PC-3 (cell line): ENCODE results near the gene GALR3.

ENCODE experiments used
- EZH2 ChIP-seq: fragments of 300-600 bp; sonication (generic); IDR thresholded peaks from one replicate; pipeline ENCODE4 v1.6.1; 2017; ENCODE audit warnings: antibody characterized with exemption, mild to moderate bottlenecking, low read length; ENCODE audit not compliant: unreplicated experiment
- EZH2phosphoT487 ChIP-seq: fragments of 300-600 bp; sonication (generic); IDR thresholded peaks from 2 replicates; pipeline ENCODE4 v1.6.1; 2018; ENCODE audit warnings: mild to moderate bottlenecking, antibody characterized with exemption, low read length, borderline replicate concordance
- TF ChIP-seq, protein P1 (sequence below): fragments of 300-600 bp; sonication (generic); conservative IDR thresholded peaks from 2 replicates; pipeline ENCODE4 v1.5.1; 2017; ENCODE audit warnings: antibody characterized with exemption, low read depth, mild to moderate bottlenecking, low read length

DNA sequence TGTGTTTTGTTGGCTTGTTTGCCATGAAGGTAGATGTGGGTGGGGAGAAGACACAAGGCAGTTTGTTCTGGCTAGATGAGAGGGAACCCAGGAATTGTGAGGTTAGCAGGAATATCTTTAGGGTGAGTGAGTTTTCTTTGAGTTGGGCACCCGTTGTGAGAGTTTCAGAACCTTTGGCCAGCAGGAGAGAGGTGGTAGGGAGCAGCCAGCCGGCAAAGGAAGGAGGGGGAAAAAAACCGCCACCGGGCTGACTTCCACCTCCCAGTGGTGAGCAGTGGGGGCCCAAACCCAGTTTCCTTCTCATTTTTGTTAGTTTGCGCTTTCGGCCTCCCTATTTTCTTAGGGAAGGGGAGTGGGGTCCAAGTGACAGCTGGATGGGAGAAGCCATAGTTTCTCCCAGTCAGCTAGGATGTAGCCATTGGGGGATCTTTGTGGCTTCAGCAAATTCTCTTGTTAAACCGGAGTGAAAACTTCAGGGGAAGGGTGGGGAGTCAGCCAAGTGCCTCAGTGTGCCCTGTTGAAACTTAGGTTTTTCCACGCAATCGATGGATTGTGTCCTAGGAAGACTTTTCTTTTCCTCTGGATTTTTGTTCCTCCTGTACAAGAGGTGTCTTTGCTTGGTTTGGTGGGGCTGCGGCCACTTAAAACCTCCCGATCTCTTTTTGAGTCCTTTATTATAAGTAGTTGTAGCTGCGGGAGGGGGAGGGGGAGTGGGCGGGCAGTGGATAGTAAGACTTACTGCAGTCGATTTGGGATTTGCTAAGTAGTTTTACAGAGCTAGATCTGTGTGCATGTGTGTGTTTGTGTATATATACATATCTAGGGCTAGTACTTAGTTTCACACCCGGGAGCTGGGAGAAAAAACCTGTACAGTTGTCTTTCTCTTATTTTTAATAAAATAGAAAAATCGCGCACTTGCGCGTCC, 16.5 kb upstream of the GALR3 start:
- TF ChIP-seq, protein P1, sequence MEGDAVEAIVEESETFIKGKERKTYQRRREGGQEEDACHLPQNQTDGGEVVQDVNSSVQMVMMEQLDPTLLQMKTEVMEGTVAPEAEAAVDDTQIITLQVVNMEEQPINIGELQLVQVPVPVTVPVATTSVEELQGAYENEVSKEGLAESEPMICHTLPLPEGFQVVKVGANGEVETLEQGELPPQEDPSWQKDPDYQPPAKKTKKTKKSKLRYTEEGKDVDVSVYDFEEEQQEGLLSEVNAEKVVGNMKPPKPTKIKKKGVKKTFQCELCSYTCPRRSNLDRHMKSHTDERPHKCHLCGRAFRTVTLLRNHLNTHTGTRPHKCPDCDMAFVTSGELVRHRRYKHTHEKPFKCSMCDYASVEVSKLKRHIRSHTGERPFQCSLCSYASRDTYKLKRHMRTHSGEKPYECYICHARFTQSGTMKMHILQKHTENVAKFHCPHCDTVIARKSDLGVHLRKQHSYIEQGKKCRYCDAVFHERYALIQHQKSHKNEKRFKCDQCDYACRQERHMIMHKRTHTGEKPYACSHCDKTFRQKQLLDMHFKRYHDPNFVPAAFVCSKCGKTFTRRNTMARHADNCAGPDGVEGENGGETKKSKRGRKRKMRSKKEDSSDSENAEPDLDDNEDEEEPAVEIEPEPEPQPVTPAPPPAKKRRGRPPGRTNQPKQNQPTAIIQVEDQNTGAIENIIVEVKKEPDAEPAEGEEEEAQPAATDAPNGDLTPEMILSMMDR = no peak
- TF ChIP-seq EZH2phosphoT487 = no peak
- no peak for TF ChIP-seq EZH2
